Measurements from ENCODE around the gene MGAT5.

MGAT5 gene

DNA sequence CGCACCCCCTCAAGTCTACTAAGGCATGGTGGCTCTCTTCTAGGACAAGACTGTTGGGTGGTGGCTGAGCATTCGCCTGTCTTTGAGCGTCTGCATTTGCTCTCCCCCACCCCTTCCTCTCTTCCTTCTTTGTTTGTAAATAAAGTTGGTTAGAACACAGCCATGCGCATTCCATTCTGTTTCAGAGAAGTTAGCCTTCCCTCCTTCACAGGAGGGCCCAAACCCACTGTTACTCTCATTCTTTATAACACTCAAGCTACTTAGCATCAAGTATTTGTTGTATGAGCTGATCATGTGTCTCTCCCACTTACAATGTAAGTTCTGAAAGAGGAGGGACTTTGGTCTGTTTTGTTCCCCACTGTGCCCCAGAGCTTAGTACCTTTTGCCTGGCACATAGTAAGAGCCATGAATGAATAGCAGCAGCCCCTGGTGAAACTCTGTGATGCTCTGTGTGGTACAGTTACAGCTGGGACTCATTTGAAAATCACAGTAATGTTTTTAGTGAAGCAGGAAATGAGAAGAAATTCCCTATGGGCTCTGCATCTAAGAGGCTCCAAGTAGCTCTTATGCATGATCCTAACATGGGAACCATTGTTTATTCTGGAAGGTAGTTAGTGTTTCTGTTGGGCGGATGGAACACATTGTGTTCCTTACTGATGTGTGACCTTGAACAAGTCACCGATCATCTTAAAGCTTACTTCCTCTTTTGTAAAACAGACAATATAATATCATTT lies 7.7 kb downstream of the MGAT5 start:
- TF ChIP-seq, protein P1, sequence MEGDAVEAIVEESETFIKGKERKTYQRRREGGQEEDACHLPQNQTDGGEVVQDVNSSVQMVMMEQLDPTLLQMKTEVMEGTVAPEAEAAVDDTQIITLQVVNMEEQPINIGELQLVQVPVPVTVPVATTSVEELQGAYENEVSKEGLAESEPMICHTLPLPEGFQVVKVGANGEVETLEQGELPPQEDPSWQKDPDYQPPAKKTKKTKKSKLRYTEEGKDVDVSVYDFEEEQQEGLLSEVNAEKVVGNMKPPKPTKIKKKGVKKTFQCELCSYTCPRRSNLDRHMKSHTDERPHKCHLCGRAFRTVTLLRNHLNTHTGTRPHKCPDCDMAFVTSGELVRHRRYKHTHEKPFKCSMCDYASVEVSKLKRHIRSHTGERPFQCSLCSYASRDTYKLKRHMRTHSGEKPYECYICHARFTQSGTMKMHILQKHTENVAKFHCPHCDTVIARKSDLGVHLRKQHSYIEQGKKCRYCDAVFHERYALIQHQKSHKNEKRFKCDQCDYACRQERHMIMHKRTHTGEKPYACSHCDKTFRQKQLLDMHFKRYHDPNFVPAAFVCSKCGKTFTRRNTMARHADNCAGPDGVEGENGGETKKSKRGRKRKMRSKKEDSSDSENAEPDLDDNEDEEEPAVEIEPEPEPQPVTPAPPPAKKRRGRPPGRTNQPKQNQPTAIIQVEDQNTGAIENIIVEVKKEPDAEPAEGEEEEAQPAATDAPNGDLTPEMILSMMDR (IDR thresholded peaks at IDR 0.05; ENCODE audit: insufficient read depth, low read depth, low read length, missing control alignments): no peak
- H3K4me3 ChIP-seq (ENCODE audit: low read length): no peak overlapping the region
- no peak for DNase-seq (ENCODE audit: low read depth)

DNA sequence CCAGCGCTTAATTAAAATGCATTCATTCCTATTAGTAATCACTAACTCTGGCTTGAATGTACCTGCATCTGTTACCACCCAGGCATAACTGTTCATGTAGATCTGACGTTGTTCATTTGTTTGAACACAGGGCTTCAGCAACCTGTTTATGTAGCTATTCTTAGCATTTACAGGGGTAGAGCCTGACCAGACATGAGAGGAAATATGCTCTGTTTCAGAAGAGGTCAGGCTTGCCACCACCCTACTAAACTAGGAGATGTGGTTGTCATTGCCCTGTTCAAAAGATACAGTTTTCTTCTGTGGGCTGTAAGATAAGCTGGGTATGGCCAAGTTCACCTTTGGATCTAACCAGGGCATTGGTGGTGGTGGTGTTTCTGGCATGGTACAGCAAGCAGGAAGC lies 8.8 kb downstream of the MGAT5 start:
- H3K4me3 ChIP-seq (ENCODE audit: low read length): no peak overlapping the region
- TF ChIP-seq, protein P1 (IDR thresholded peaks at IDR 0.05; ENCODE audit: insufficient read depth, low read depth, low read length, missing control alignments): no peak
- no peak for DNase-seq (ENCODE audit: low read depth)

DNA sequence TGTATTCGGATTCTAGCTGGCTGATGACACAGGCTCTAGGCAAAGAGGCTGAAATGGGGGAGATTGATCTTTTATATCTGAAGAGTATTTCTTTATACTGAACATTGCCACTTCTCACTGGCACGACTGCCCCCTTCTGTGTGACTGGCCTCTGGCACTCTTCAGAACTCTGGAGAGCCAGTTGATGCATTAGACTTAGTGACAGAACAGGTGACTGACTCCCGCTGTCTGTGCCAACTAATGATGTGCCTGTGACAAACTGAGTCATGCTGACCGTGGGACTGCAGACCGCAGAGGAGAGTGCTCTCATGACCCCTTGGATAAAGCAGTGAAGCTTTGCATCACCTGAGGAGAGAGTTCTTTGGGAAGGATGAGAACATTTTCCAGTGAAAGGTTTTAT lies 14.4 kb downstream of the MGAT5 start:
- TF ChIP-seq, protein P1 (IDR thresholded peaks at IDR 0.05; ENCODE audit: insufficient read depth, low read depth, low read length, missing control alignments): no peak
- H3K4me3 ChIP-seq (ENCODE audit: low read length): no peak overlapping the region
- peak; percentile 9 for DNase-seq (ENCODE audit: low read depth)

DNA sequence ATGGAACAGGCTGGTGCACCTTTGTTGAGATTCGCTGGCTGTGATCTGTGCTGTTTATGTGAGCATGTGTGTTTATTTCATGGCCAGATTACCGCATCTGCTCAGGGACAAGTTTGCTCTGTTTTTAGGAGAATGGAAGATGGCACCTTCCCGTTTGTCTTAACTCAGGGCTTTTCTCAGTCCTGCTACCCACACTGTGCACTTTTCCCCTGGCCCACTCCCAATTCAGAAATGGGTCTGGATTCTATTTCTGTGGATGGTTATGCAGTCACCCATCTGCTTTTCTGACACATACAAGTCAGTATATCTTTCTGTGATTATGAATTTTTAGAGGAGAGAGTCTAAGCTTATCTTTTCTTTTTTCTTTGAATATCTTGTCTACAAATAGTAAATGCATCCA lies 15.4 kb downstream of the MGAT5 start:
- DNase-seq (ENCODE audit: low read depth): no peak
- TF ChIP-seq, protein P1 (IDR thresholded peaks at IDR 0.05; ENCODE audit: insufficient read depth, low read depth, low read length, missing control alignments): no peak
- no peak overlapping the region for H3K4me3 ChIP-seq (ENCODE audit: low read length)

DNA sequence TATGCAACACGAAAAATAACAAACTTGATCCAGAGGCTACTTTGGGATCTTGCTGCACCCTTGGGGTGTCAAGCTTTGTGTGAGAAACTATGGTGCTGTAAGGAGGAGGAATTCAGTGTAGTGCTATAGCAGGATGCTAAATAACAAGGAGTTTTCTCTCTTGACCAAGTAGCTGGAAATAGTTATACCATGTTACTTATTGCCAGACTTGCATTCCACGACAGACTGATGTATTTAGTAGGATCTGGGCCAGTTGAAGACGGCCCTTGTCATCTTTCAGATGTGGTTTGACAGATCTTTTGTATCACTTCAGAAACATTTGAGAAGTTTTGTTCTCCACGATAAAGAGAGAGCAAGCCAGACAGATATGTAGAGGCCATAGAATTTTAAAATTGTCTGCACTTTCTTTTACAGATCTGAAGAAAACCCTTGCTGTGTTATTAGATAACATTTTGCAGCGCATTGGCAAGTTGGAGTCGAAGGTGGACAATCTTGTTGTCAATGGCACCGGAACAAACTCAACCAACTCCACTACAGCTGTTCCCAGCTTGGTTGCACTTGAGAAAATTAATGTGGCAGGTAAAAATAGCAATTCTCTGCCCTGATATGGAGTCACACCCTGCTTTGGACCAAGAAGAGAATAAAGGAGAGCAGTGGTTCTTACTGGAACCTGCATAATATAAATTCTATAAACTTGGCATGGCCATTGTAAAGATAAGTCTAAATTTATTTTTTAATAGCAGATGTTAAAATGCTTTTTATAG lies 16.3 kb downstream of the MGAT5 start:
- H3K4me3 ChIP-seq (ENCODE audit: low read length): no peak overlapping the region
- DNase-seq (ENCODE audit: low read depth): no peak
- TF ChIP-seq, protein P1 (IDR thresholded peaks at IDR 0.05; ENCODE audit: insufficient read depth, low read depth, low read length, missing control alignments): no peak

DNA sequence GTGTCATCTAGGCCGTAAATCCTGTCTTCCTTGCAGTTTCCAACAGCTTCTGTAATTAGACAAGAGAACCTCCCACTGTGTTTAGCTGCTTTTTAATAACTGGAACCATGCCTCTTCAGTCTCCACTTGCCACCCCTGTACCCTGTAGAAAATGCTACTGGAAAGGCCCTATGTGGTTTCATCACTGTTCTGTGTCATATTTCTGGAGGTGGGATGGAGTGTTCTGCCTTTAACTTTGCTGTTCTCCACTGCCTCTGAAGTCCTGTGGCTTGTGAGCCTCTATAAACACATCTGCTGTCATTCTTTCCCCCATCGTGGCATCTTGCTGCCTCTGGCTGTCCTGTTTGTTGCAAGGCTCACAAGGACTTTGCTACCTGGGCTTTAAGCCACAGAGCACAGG lies 17.9 kb downstream of the MGAT5 start:
- no peak overlapping the region for H3K4me3 ChIP-seq (ENCODE audit: low read length)
- TF ChIP-seq, protein P1 (IDR thresholded peaks at IDR 0.05; ENCODE audit: insufficient read depth, low read depth, low read length, missing control alignments): no peak
- no peak for DNase-seq (ENCODE audit: low read depth)

Data from epithelial cell of esophagus (primary cell).